Smooth muscle cell (in vitro differentiated cells): ENCODE results near the gene ST14. TPM values are rescaled to one million over a fixed set of nuclear protein-coding genes. Genes with fewer than 3 reads are reported as not detected.

Experiments used
- DNase-seq: peaks from one replicate; lab custom pipeline; 2025; ENCODE audit not compliant: unreplicated experiment; lab: John Stamatoyannopoulos, UW
- H2AFZ ChIP-seq: fragments of 200-600 bp; sonication (generic); 2 replicates; pipeline ENCODE4 v1.6.0; 2016; ENCODE audit warnings: antibody characterized with exemption, low read depth, mild to moderate bottlenecking
- H3F3A ChIP-seq: fragments of 200-600 bp; sonication (generic); 2 replicates; pipeline ENCODE4 v1.6.0; 2017; ENCODE audit warnings: antibody characterized with exemption, low read depth
- H3K27ac ChIP-seq: fragments of 200-600 bp; sonication (generic); 2 replicates; pipeline ENCODE4 v1.5.1; 2016; ENCODE audit warnings: low read depth, mild to moderate bottlenecking
- H3K27me3 ChIP-seq: fragments of 200-600 bp; sonication (generic); 2 replicates; pipeline ENCODE4 v1.6.1; 2016; ENCODE audit warnings: low read depth, mild to moderate bottlenecking
- H3K36me3 ChIP-seq: fragments of 200-600 bp; sonication (generic); 2 replicates; pipeline ENCODE4 v1.5.1; 2016; ENCODE audit warnings: low read depth
- H3K4me1 ChIP-seq: fragments of 200-600 bp; sonication (generic); 2 replicates; pipeline ENCODE4 v1.5.1; 2016; ENCODE audit warnings: low read depth
- H3K4me2 ChIP-seq: fragments of 200-600 bp; sonication (generic); 2 replicates; pipeline ENCODE4 v1.6.0; 2016; ENCODE audit warnings: mild to moderate bottlenecking
- H3K4me3 ChIP-seq: fragments of 200-600 bp; sonication (generic); 2 replicates; pipeline ENCODE4 v1.5.1; 2016; ENCODE audit warnings: mild to moderate bottlenecking
- H3K79me2 ChIP-seq: fragments of 200-600 bp; sonication (generic); 2 replicates; pipeline ENCODE4 v1.6.0; 2016; ENCODE audit warnings: low read depth, mild to moderate bottlenecking
- H3K9ac ChIP-seq: fragments of 200-600 bp; sonication (generic); 2 replicates; pipeline ENCODE4 v1.6.0; 2016; ENCODE audit warnings: low read depth
- H3K9me3 ChIP-seq: fragments of 200-600 bp; sonication (generic); replicated peaks from 2 replicates; pipeline ENCODE4 v1.5.1; 2016; ENCODE audit warnings: low read depth
- H4K20me1 ChIP-seq: fragments of 200-600 bp; sonication (generic); 2 replicates; pipeline ENCODE4 v1.6.0; 2016; ENCODE audit warnings: low read depth
- CTCF ChIP-seq: fragments of 200-600 bp; sonication (generic); IDR thresholded peaks from 2 replicates; pipeline ENCODE4 v1.5.1; 2017; ENCODE audit warnings: borderline replicate concordance, mild to moderate bottlenecking, antibody characterized with exemption; ENCODE audit not compliant: insufficient read depth, poor library complexity, severe bottlenecking
- WGBS: methylation state at CpG from one replicate; pipeline ENCODE4 v1.1.7; 2016; ENCODE audit warnings: low lambda C conversion rate; 5-methylcytosine and 5-hydroxymethylcytosine counted together
- polyA plus RNA-seq: library from polyadenylated mRNA; unstranded; fragments of >200 nt; fragmentation: Nextera tagmentation; extraction: Ambion mirVana; gene quantifications from 2 replicates; pipeline ENCODE4 v1.2.1, GENCODE V29; 2016
- total RNA-seq: library from RNA; depleted of rRNA; stranded (reverse); fragments of >200 nt; gene quantifications from 2 replicates; pipeline ENCODE4 v1.2.3, GENCODE V29; 2014

Gene ST14
- total and polyA plus RNA-seq, 2 experiments from 2014 or later, result 2.4 to 7.7 TPM

- H3K27me3 ChIP-seq, result no peaks in the 10 kb centered on the region
- H3K27ac ChIP-seq, result no peak overlapping the region
- no peaks in the 10 kb centered on the region for H3K79me2 ChIP-seq
- no peaks in the 10 kb centered on the region for H3K9me3 ChIP-seq
- no peak overlapping the region for H3K4me2 ChIP-seq
- H3K4me3 ChIP-seq, result no peak overlapping the region
- H2AFZ ChIP-seq, result no peak overlapping the region
- no peaks in the 10 kb centered on the region for H3F3A ChIP-seq
- DNase-seq, result no peak
- H4K20me1 ChIP-seq, result peaks cover 20% of the 10 kb centered on the region
- no peak for TF ChIP-seq CTCF
- no peaks in the 10 kb centered on the region for H3K36me3 ChIP-seq
- 94% methylated on average over 9 of the region's 9 CpGs for WGBS
- no peaks in the 10 kb centered on the region for H3K4me1 ChIP-seq
- no peak overlapping the region for H3K9ac ChIP-seq
Observed at GRCh38 chr11:130137999-130138398, 21.6 kb upstream of the ST14 start.

- no peaks in the 10 kb centered on the region for H3F3A ChIP-seq
- H3K9me3 ChIP-seq, result no peaks in the 10 kb centered on the region
- no peak overlapping the region for H2AFZ ChIP-seq
- no peaks in the 10 kb centered on the region for H3K27me3 ChIP-seq
- no peak for DNase-seq
- H3K4me3 ChIP-seq, result no peak overlapping the region
- 96% methylated on average over 13 of the region's 13 CpGs for WGBS
- no peaks in the 10 kb centered on the region for H3K79me2 ChIP-seq
- no peak overlapping the region for H3K27ac ChIP-seq
- H4K20me1 ChIP-seq, result peaks cover 20% of the 10 kb centered on the region
- no peak overlapping the region for H3K4me2 ChIP-seq
- no peak for TF ChIP-seq CTCF
- no peaks in the 10 kb centered on the region for H3K4me1 ChIP-seq
- no peak overlapping the region for H3K9ac ChIP-seq
- no peaks in the 10 kb centered on the region for H3K36me3 ChIP-seq
Observed at GRCh38 chr11:130139401-130139800, 20.2 kb upstream of the ST14 start.

- Histone ChIP-seq H2AFZ (no peak overlapping the region), H3K4me1 (no peaks in the 10 kb centered on the region), H3K27me3 (no peaks in the 10 kb centered on the region), H3K9me3 (no peaks in the 10 kb centered on the region), H3F3A (no peaks in the 10 kb centered on the region), H3K27ac (no peak overlapping the region), H4K20me1 (peaks cover 6% of the 10 kb centered on the region), H3K4me3 (no peak overlapping the region), H3K79me2 (no peaks in the 10 kb centered on the region), H3K9ac (no peak overlapping the region), H3K4me2 (no peak overlapping the region), H3K36me3 (no peaks in the 10 kb centered on the region)
- no peak for DNase-seq
- WGBS, result 94% methylated on average over 19 of the region's 19 CpGs
- no peak for TF ChIP-seq CTCF
Observed at GRCh38 chr11:130141561-130142341, 17.8 kb upstream of the ST14 start.

- Histone ChIP-seq H3K4me2 (no peak overlapping the region), H3K79me2 (no peaks in the 10 kb centered on the region), H3K9ac (no peak overlapping the region), H3K4me3 (no peak overlapping the region), H4K20me1 (no peaks in the 10 kb centered on the region), H3K27me3 (no peaks in the 10 kb centered on the region), H2AFZ (no peak overlapping the region), H3K27ac (no peak overlapping the region), H3K4me1 (no peaks in the 10 kb centered on the region), H3K36me3 (no peaks in the 10 kb centered on the region), H3K9me3 (no peaks in the 10 kb centered on the region), H3F3A (no peaks in the 10 kb centered on the region)
- WGBS, result 84% methylated on average over 10 of the region's 10 CpGs
- no peak for TF ChIP-seq CTCF
- DNase-seq, result no peak
Observed at GRCh38 chr11:130144141-130144540, 15.4 kb upstream of the ST14 start.
